Measurements from ENCODE around the gene TSPAN18. TPM values are rescaled to one million over a fixed set of nuclear protein-coding genes. Genes with fewer than 3 reads are reported as not detected.

TSPAN18 gene
- total RNA-seq, 1 donor from 2014 or later: 5.2 TPM

DNA sequence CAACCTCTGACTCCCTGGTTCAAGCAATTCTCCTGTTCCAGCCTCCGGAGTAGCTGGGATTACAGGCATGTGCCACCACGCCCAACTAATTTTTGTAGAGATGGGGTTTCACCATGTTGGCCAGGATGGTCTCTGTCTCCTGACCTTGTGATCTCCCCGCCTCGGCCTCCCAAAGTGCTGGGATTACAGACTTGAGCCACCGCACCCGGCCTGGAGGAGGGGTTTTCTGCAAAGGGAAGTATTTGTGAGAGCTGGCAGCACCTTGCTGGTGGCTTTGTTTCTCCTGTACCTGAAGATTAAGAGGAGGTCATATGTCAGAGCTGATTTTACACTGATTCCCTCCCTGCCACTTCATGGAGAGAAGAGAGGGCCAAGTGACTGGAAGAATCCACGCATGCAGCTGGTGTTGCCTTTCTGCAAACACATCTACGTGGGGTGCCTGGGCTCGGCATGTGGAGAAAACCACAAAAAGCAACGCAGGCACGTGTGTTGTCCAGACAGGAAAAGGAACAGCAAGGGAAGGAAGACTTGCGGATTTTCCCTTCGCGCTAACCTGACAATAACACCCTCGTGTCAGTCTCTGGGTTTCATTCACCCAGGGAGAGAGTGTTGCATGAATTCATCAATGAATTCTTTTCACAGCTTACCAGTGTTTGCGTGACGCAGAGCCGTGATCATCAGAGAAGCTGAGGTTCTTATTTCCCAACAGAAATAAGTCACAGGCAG, 61.9 kb downstream of the TSPAN18 start:
- no peak overlapping the region for H3K4me3 ChIP-seq (ENCODE audit: low read depth, low read length)
- no peak for DNase-seq (ENCODE audit: low read depth)
- H3K27me3 ChIP-seq (ENCODE audit: control insufficient read depth, insufficient read depth, low read length): peaks cover 30% of the 10 kb centered on the region
- TF ChIP-seq, protein P1, sequence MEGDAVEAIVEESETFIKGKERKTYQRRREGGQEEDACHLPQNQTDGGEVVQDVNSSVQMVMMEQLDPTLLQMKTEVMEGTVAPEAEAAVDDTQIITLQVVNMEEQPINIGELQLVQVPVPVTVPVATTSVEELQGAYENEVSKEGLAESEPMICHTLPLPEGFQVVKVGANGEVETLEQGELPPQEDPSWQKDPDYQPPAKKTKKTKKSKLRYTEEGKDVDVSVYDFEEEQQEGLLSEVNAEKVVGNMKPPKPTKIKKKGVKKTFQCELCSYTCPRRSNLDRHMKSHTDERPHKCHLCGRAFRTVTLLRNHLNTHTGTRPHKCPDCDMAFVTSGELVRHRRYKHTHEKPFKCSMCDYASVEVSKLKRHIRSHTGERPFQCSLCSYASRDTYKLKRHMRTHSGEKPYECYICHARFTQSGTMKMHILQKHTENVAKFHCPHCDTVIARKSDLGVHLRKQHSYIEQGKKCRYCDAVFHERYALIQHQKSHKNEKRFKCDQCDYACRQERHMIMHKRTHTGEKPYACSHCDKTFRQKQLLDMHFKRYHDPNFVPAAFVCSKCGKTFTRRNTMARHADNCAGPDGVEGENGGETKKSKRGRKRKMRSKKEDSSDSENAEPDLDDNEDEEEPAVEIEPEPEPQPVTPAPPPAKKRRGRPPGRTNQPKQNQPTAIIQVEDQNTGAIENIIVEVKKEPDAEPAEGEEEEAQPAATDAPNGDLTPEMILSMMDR (IDR thresholded peaks at IDR 0.05; ENCODE audit: insufficient read depth, low read length, poor library complexity, severe bottlenecking): no peak
- H3K36me3 ChIP-seq (ENCODE audit: control insufficient read depth, insufficient read depth, low read length): no peaks in the 10 kb centered on the region

DNA sequence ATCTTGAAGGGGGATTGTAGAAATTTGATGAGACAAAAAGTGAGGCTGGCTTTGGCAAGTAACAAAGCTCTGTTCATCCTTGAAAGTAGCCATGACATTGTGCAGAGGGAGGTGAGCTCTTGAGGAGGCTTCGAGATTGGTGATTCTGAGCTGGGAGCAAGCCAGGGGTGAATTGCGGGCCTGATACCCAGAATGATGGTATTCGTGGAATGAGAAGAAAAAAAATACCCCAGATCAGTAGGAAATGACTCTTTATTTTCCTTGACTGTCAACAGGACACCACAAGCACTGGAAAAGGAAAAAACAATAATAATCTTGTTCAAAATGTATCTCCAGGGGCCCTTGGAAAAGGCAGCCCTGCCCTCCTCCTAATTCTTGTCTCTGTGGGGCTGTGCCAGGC, 62.7 kb downstream of the TSPAN18 start:
- Histone ChIP-seq H3K27me3 (ENCODE audit: control insufficient read depth, insufficient read depth, low read length) (peaks cover 29% of the 10 kb centered on the region), H3K36me3 (ENCODE audit: control insufficient read depth, insufficient read depth, low read length) (no peaks in the 10 kb centered on the region), H3K4me3 (ENCODE audit: low read depth, low read length) (no peak overlapping the region)
- no peak for DNase-seq (ENCODE audit: low read depth)
- TF ChIP-seq, protein P1 (IDR thresholded peaks at IDR 0.05; ENCODE audit: insufficient read depth, low read length, poor library complexity, severe bottlenecking): no peak

DNA sequence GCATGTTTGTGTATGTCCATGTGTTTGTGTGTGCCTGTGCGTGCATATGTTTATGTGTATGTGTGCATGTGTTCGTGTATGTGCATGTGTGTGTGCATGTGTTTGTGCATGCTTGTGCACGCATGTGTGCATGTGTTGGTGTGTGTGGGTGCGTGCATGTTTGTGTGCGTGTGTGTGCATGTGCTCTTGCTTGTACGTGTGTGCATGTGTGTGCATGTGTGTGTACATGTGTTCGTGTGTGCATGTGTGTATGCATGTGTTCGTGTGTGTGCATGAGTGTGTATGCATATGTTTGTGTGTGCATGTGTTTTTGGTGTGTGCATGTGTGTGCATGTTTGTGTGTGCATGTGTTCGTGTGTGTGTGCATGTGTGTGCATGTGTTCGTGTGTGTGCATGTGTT, 63.4 kb downstream of the TSPAN18 start:
- Histone ChIP-seq H3K4me3 (ENCODE audit: low read depth, low read length) (no peak overlapping the region), H3K27me3 (ENCODE audit: control insufficient read depth, insufficient read depth, low read length) (peaks cover 30% of the 10 kb centered on the region), H3K36me3 (ENCODE audit: control insufficient read depth, insufficient read depth, low read length) (no peaks in the 10 kb centered on the region)
- TF ChIP-seq, protein P1 (IDR thresholded peaks at IDR 0.05; ENCODE audit: insufficient read depth, low read length, poor library complexity, severe bottlenecking): no peak
- DNase-seq (ENCODE audit: low read depth): no peak

DNA sequence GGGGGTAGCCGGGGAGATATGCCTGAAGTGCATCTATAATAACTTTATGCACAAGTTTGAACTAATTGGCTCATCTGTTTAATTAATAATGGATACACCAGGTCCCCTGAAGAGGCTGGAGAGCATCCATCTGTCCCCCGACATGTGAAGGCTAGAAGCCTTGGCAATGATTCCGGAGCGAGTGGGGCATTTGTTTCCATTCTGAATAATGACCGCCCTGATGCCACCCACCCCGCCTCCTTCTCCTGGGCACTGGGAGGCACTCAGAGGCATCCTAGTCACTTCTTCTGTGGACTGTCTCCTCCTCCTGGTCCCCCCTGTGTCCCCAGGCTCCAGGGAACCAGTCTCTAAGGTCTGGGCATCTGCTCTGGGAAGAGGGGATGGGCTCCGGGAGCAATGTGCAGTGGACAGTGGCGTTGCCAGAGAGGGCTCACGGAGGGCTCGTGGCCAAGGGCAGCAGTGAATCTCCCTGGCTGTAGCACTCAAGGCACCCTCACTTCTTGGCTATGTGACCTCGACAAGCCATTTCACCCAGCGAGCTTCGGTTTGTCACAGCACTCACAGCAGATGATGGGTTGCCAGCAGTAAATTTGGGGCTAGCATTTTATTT, 64.7 kb downstream of the TSPAN18 start:
- Histone ChIP-seq H3K4me3 (ENCODE audit: low read depth, low read length) (no peak overlapping the region), H3K36me3 (ENCODE audit: control insufficient read depth, insufficient read depth, low read length) (no peaks in the 10 kb centered on the region), H3K27me3 (ENCODE audit: control insufficient read depth, insufficient read depth, low read length) (peaks cover 29% of the 10 kb centered on the region)
- TF ChIP-seq, protein P1 (IDR thresholded peaks at IDR 0.05; ENCODE audit: insufficient read depth, low read length, poor library complexity, severe bottlenecking): no peak
- DNase-seq (ENCODE audit: low read depth): no peak

DNA sequence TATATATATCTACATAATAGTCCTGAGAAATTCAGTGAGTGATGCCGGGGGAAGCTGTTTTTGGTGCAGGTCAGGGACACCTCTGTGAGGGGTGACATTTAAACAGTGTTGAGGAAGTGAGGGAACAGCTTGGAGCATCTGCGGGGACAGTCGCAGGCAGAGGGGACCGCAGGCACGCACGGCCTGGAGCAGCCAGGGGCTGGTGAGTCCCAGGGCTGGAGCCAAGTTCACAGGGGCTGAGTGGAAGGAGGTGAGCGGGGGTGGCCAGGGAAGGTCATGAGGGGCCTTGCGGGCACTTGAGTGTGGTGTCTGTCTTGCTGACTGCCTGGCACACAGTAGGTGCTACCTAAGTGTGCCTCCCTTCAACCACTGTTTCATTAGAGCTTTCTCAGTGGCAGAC, 65.4 kb downstream of the TSPAN18 start:
- TF ChIP-seq, protein P1 (IDR thresholded peaks at IDR 0.05; ENCODE audit: insufficient read depth, low read length, poor library complexity, severe bottlenecking): no peak
- H3K36me3 ChIP-seq (ENCODE audit: control insufficient read depth, insufficient read depth, low read length): no peaks in the 10 kb centered on the region
- H3K4me3 ChIP-seq (ENCODE audit: low read depth, low read length): no peak overlapping the region
- peaks cover 29% of the 10 kb centered on the region for H3K27me3 ChIP-seq (ENCODE audit: control insufficient read depth, insufficient read depth, low read length)
- DNase-seq (ENCODE audit: low read depth): no peak

Data from kidney epithelial cell (primary cell).